NCI-H128 (cell line): ENCODE measurements around the gene TEX14.

Experiments
- DNase-seq: peaks from one replicate; lab custom pipeline; 2025; ENCODE audit not compliant: unreplicated experiment; lab: John Stamatoyannopoulos, UW

The TEX14 gene

GRCh38 chr17:58691701-58692238 is at the start of gene TEX14:
Gene TEX14, minus strand, starts transcription at chr17:58692045. Its CDS starts 40,044 bp downstream, at chr17:58652001.
- no peak for DNase-seq

GRCh38 chr17:58741121-58741625 is 49.3 kb upstream of the TEX14 start:
- no peak for DNase-seq

GRCh38 chr17:58734811-58735210 is 43.0 kb upstream of the TEX14 start:
- no peak for DNase-seq

- DNase-seq, result no peak
These were observed 42.2 kb upstream of the TEX14 start for GRCh38 chr17:58734040-58734439.

- DNase-seq, result no peak
These were observed 39.1 kb upstream of the TEX14 start for GRCh38 chr17:58730937-58731336.

GRCh38 chr17:58728798-58729197 is 37.0 kb upstream of the TEX14 start:
- DNase-seq, result no peak

- DNase-seq, result no peak
These were observed 30.9 kb upstream of the TEX14 start for GRCh38 chr17:58722696-58723095.

- DNase-seq, result no peak
These were observed 30.4 kb upstream of the TEX14 start for GRCh38 chr17:58722274-58722673.

- peak; percentile 9 for DNase-seq
These were observed 19.2 kb upstream of the TEX14 start for GRCh38 chr17:58710948-58711552.

GRCh38 chr17:58706351-58707140 is 14.7 kb upstream of the TEX14 start:
- DNase-seq, result no peak

GRCh38 chr17:58703916-58704286 is 12.1 kb upstream of the TEX14 start:
- no peak for DNase-seq

GRCh38 chr17:58703137-58703915 is 11.5 kb upstream of the TEX14 start:
- DNase-seq, result no peak

- no peak for DNase-seq
These were observed 10.9 kb upstream of the TEX14 start for GRCh38 chr17:58702708-58703107.

GRCh38 chr17:58702045-58702476 is 10.2 kb upstream of the TEX14 start:
- DNase-seq, result no peak

GRCh38 chr17:58699771-58700170 is 7.9 kb upstream of the TEX14 start:
- DNase-seq, result no peak

- DNase-seq, result no peak
These were observed 3.0 kb upstream of the TEX14 start for GRCh38 chr17:58694826-58695225.

GRCh38 chr17:58694302-58694701 is 2.5 kb upstream of the TEX14 start:
- no peak for DNase-seq

GRCh38 chr17:58693751-58694150 is 1.9 kb upstream of the TEX14 start:
- no peak for DNase-seq

- DNase-seq, result no peak
These were observed 1.4 kb upstream of the TEX14 start for GRCh38 chr17:58693208-58693607.

GRCh38 chr17:58692239-58693055 is 602 bp upstream of the TEX14 start, which contains the start of gene RAD51C:
Gene RAD51C, plus strand, starts transcription at chr17:58692602. Its CDS starts 42 bp downstream, at chr17:58692644.
- DNase-seq, result peak; percentile 52
